GM18505 (cell line): ENCODE measurements around the gene TEX261.

ENCODE experiments used
- ATAC-seq: cut with Tn5 transposase; IDR thresholded peaks from one replicate; pipeline ENCODE4 v1.9.1; 2021; ENCODE audit not compliant: unreplicated experiment
- POLR2A ChIP-seq: IDR thresholded peaks from 4 replicates; pipeline ENCODE4 v1.6.1; 2011; ENCODE audit warnings: borderline replicate concordance; ENCODE audit not compliant: insufficient read depth, insufficient read length; ENCODE audit errors: extremely low read depth

Gene TEX261

DNA sequence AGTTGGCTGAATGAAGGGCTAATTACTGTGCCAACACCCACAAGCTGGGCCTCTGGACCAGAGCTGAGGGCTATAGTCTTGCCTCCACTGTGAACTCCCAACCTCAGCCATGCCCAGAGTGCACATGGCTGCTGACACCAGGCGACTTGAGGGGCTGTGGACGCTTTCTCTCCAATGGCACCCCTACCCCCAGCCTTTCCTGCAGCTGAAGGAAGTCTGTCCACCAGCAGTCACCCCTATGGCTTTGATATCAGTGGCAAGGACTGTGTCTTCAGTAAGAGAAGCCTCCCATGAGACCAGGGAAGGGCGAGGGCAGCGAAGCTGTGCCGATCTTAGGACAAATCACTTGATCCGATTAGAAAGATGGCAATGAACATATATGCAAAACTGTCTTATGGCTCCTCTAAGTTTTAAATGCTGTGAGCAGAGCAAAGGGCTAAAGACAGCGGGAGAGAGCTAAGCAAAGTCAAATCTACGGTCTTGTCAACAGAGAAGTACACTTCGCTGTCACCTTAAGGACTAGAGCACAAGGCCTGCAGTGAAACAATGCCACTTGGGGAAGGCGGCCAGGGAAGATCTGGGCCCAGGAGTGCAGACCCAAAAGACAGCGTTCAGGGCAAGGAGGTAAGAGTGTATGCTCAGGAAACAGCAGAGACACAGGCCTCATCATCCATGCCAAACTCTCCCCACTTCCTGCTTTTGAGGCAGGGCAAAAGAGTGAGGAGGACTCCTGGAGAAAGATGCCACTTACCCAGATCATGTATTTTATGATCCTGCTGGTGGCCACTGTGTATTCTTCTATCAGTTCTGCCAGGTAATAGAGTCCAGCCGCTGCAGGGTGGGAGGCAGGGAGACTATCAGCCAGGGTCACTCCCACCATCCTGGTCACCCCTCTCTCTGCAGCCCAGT, 1.5 kb downstream of the TEX261 start:
- TF ChIP-seq POLR2A = no peak

DNA sequence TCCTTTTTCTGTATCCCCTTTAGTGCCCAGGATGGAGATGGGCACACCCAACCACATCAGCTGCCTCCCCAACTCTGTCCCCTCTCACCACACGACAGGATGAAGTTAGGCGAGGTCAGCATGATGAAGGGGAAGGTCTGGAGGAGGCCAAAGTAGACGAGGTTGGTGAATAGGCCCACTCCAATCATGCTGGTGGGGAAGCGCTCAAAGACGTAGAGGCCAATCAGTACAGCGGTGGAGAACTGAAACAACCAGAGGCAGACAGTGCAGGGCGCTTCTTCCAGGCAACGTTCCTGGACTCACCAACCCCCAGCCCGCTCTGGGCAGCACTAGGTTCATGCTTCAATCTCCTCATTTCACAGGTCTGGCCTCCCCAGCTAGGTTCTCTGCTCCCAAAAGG, 2.9 kb downstream of the TEX261 start:
- no peak for ATAC-seq
- no peak for TF ChIP-seq POLR2A

More for the DNA sequence above, 1.5 kb downstream of the TEX261 start:
- no peak for ATAC-seq

DNA sequence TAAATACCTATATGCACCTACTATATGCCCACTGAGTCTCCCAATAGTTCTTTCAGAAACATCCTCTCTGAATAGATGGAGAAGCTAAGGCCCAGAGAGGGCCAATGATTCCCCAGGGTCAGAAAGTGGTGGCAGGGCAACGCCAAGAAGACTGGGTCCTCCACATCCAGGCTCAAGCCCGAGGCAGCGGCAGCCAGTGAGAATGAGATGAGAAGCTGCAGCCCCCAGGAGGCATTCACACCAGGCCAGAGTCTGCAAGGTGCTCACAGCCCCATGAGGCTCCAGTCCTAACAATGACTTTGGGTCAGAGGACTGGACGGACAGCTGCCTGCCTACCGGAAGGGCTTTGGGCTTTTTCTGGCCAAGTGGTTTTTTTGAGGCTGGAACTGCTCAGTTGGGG, 3.5 kb downstream of the TEX261 start:
- no peak for TF ChIP-seq POLR2A
- ATAC-seq = no peak

DNA sequence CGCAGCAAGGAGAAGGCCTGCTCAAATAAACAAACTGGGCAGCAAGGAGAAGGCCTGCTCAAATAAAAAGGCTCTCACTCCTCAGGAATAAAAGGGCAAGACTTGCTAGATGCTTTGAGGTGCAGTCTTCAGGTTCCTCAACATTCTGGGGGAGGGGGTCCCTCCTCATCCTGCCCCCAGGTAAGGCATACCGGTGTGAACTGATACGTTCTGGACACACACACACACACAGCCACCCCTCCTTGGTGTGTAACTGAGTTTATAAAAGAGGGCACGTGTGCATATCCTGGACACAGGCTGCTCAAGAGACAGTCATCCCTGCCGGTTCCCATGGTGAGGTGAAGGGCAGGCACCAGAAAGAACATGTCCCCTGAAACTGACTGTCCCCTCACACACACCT, 4.5 kb downstream of the TEX261 start:
- no peak for ATAC-seq

DNA sequence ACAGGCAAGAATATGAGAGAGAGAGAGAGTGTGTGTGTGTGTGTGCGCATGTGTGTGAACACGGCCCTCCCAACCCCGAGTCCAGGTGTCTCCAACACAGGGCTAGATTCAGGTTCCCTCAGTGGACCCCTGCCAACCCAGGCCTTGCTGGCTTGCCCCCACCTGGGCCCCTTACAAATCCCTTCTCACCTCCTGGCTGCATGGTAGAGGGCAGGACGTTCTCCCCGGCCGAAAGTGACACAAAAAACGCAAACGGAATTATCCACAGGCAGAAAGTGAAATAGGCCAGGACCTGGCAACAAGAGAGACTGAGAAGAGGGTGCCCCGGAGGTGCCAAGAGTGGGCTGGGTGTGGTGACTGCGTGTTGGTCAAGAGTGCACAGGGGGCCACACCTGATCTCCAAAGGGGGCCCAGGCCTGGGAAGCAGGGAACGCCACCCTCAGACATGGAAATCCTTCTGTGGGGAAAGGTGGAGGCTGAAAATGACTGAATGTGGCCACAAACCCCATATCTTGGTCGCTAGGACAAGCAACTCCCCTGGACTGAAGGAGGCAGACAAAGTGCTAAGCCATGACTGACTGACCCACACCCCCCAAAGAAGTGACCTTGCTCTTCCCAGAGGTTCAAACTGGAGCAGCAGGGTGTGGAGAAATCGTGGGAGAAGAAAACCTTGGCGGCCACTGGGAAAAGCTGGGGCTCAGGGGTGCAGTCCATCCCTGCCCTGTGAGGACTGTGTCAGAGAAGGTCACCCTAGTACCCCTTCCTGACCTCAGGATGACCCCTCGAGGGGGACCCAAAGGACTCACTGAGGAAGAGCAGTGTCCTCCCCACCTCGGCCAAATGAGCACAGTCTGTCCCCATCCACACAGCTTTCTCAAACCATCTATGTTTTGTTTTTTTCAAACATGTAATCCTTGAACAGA, 5.7 kb downstream of the TEX261 start:
- TF ChIP-seq POLR2A = no peak
- ATAC-seq = no peak

More for the DNA sequence above, 4.5 kb downstream of the TEX261 start:
- TF ChIP-seq POLR2A = no peak

DNA sequence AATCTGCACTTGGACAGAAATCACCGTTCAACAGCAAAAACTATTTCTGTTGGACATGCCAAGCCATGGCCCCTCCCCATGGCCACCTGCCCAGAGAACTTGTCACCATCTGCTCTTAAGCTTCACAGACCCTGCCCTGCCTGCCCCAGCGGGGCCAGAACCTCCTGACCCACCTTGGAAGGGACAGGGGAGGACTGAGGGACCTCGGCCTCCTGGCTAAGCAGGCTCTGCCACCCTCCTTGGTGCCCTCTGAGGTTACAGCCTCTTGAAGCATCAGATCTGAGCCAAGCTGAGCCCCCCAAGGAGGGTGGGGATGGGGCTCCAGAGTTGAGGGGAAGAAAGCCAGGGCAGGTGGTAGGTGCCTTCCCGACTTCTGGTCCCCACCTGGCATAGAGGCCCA, 6.5 kb downstream of the TEX261 start:
- TF ChIP-seq POLR2A = no peak
- ATAC-seq = no peak

DNA sequence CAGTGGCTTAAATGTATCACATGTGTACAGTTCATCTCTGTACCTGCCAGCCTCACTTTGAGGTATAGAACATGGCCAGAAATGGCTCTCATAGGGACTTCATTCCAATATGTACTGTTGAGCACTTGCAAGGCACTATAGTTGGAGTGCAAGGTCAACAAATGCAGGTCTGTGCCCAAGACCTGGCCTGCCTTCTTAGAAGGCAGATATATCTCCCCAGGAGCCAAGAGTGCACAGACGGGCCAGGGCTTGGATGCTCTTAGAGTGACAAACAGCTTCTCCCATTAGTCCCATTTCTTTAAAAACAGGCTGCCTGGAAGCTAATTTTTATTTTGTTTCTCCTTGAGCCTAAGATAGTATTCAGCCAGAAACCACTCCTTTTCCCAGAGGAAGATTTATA, 7.3 kb downstream of the TEX261 start:
- TF ChIP-seq POLR2A = no peak
- no peak for ATAC-seq

DNA sequence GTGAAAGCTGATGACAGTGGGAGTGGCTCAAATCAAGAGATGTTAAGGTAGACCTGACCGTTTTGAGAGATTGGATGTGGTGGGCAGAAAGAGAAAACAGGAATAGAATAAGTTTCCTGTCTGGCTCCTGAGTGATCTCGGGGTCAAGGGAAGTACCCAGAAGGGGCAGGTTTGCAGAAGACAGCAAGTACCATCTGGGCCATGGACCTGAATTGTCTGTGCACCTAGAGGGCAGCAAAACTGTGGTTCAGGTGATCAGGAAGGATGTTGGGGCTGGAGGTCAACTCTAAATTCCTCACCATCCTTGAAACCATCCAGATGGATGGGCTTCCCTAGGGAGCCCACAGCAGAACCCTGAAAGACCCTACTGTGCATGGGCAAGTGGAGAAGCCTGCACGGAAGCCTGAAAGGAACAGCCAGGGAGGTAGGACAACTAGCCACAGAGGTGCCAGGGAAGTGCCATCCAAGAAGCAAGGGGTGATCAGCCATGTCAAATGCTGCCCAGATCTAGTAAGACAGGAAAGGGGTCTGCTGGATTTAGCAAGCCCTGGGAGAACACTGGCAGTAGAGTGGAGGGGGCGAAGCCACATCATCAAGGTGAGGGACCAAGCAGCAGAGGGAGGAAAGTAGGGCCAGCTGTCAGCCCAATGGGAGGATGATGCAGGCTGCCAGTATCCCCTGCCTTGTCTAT, 8.0 kb downstream of the TEX261 start:
- ATAC-seq = no peak
- no peak for TF ChIP-seq POLR2A

DNA sequence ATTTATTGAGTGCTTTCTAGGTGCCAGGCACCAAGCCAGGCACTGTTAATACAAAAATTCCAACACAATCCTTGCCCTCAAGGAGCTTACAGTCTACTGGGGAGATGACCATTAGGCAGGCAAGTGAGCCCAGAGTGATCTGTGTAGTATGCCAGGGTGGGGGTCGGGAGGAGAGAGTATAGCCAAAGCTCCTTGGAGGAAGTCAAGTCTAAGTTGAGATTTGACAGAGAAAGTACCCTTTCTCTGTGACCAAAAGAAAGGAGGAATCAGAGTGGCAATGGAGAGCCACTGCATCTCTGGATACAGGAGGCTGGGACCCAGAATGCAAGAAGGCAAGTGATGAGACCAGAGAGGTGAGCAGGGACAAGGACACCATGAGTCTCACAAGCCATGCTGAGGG, 8.7 kb downstream of the TEX261 start:
- ATAC-seq = no peak
- no peak for TF ChIP-seq POLR2A

DNA sequence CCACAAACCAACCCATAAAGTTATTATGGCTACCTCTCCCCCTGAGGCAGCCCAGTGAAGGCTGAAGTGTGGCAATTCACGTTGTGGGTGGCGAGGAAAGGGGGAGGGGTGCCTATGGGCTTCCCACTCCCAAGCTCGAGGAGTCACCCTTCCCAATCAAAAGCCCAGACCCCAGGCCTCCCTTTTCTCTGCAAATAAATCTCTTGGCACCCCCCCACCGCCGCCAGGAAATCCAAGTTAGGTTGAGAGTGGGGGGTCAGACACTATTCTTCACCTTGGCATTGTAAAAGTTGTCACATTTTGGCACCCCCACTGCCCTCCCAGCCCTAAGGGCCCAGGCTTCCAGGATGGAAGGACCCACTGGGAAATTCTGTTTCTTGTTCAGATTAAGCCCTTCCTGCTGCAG, 9.4 kb downstream of the TEX261 start:
- ATAC-seq = no peak
- no peak for TF ChIP-seq POLR2A

DNA sequence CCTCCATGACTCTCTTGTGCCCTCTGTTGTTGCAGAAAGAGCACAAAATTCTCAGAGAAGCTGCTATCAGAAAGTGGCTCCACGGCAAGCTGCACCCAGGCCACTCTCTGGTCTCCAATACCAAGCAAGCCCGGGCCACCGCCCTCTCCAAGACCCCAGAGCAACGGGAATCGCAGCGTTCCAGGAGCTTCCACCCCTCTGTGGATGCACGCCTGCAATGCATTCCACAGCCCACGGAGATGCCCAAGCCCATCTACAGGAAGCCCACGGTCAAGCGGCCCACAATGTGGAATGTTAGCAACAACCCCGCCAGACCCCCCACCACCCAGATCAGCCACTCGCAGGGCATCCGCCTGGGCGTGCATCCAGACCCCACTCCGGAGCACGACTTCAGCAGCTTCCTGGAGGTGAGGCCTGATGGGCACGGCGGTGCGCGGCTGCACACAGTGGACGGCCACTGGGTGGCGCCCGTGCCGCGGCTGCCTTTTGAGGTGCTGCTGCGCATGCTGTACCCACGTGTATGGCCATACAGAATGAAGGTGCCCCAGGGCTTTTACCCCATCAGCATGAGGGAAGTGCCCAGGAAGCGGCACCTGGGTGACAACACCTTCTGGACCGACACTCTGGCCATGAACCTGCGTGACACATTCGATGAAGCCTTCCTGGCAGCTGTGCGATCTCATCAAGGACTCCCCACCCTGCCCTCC, 9.9 kb downstream of the TEX261 start:
- peak; percentile 86 for ATAC-seq
- TF ChIP-seq POLR2A = no peak

DNA sequence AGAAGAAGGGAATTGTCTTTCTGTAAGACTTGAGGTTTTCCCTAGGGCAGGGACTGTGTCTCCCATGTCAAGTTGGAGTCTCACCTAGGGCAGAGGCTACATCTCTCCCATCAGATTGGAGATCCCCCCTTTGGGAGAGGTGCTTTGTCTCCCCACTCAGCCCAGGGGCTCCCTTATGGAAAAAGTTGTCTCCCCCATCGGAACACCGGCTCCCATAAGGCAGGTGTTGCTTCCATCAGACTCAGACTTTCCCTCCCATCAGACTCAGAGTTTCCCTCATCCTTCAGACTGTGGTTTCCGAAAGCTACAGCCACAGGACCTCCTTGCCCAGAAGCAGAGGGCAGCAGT, 10.5 kb downstream of the TEX261 start:
- ATAC-seq = no peak
- TF ChIP-seq POLR2A = no peak

DNA sequence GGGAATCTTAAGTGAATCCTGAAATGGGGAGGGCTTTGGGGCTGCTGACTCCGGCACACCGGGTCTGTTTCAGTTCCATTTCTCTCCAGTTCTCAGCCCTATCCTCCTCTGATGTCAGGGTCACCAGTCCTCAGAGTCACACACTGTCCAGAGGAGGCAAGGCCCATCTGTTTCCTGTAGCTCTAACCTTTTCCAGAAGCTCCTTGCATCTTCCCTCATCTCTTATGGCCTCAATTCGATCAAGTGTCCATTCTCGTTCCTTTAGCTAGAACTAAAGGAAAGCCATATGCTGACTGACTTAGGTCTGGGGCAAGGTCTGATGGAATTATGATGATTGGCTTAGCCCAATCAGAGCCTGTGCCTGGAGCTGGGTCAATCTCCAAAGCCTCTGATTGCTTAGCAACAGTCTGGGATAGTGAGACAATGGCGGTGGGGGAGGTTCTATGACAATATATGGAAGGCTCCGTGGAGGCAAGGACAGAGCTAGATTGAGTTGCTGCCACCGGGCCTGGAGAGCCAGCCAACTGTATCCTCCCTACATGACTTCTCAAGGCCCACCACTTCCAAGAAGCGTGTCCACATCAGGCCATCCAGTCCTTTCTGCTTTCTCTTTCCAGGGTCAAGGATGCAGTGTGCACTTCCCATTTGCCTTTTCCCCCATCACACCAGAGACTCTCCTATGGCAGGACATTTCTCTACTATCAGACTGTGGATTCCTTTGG, 11.0 kb downstream of the TEX261 start:
- no peak for ATAC-seq
- TF ChIP-seq POLR2A = no peak

DNA sequence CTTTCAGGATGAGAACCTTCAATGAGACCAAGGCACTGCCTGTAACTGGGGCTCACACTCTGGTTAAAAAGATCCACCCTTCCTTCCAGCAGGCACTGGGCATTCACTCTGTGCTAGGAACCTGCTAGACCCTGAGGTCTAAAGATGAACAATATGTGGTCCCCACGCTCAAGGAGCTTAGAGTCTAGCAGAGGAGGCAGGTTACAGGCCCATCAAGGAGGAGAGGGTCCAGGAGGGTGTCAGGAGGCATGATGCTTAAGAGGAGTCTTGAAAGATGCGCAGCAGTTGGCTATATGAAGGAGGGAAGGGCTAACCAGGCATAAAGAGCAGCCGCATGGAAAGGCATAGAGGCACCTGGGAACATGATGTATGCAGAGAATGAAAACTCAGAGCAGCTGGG, 11.7 kb downstream of the TEX261 start:
- no peak for ATAC-seq
- TF ChIP-seq POLR2A = no peak
